SU-DHL-6 (cell line): ENCODE results near the gene AGAP1.

Experiments
- H2AFZ ChIP-seq: fragments of 200-600 bp; sonication (generic); 2 replicates; pipeline ENCODE4 v1.6.1; 2014; ENCODE audit warnings: low read depth, mild to moderate bottlenecking, moderate library complexity, mixed read lengths, antibody characterized with exemption, low read length; ENCODE audit not compliant: severe bottlenecking
- H3F3A ChIP-seq: fragments of 200-600 bp; shearing (Covaris generic); 2 replicates; pipeline ENCODE4 v1.6.0; 2016; ENCODE audit warnings: antibody characterized with exemption, mild to moderate bottlenecking; ENCODE audit not compliant: insufficient read depth
- H3K27ac ChIP-seq: fragments of 200-600 bp; sonication (generic); 2 replicates; pipeline ENCODE4 v1.5.1; 2016; ENCODE audit warnings: low read depth, mild to moderate bottlenecking, low read length, moderate library complexity, mixed read lengths
- H3K27me3 ChIP-seq: fragments of 200-600 bp; sonication (generic), shearing (Covaris generic); 2 replicates; pipeline ENCODE4 v1.6.0; 2014; ENCODE audit warnings: mild to moderate bottlenecking, low read length
- H3K36me3 ChIP-seq: fragments of 200-600 bp; sonication (generic); 2 replicates; pipeline ENCODE4 v1.6.1; 2014; ENCODE audit warnings: mild to moderate bottlenecking, low read length, mixed read lengths
- H3K4me2 ChIP-seq: fragments of 300-600, 200-600 bp; shearing (Covaris generic), sonication (generic); 2 replicates; pipeline ENCODE4 v1.6.0; 2014; ENCODE audit warnings: low read length, low read depth, mild to moderate bottlenecking; ENCODE audit not compliant: poor library complexity, severe bottlenecking
- H3K4me3 ChIP-seq: fragments of 200-600 bp; sonication (generic); 2 replicates; pipeline ENCODE4 v1.5.1; 2014; ENCODE audit warnings: antibody characterized with exemption, low read length, mild to moderate bottlenecking, mixed read lengths; ENCODE audit not compliant: insufficient read depth, poor library complexity, severe bottlenecking
- H3K79me2 ChIP-seq: fragments of 200-600 bp; sonication (generic); 2 replicates; pipeline ENCODE4 v1.6.1; 2014; ENCODE audit warnings: mild to moderate bottlenecking, low read length, moderate library complexity; ENCODE audit not compliant: insufficient read depth
- H3K9ac ChIP-seq: fragments of 200-600 bp; sonication (generic); 2 replicates; pipeline ENCODE4 v1.7.0; 2014; ENCODE audit warnings: mild to moderate bottlenecking, low read length
- H3K9me2 ChIP-seq: fragments of 200-600 bp; sonication (generic); replicated peaks from 2 replicates; pipeline ENCODE4 v1.6.1; 2014; ENCODE audit warnings: low read length; ENCODE audit not compliant: insufficient read depth
- H3K9me3 ChIP-seq: fragments of 200-600 bp; sonication (generic); 2 replicates; pipeline ENCODE4 v1.6.1; 2014; ENCODE audit warnings: low read length, mixed read lengths; ENCODE audit not compliant: insufficient read depth
- H4K20me1 ChIP-seq: fragments of 200-600 bp; sonication (generic); 2 replicates; pipeline ENCODE4 v1.6.1; 2014; ENCODE audit warnings: low read depth, mild to moderate bottlenecking, antibody characterized with exemption, low read length, moderate library complexity, mixed read lengths
- CTCF ChIP-seq: fragments of 200-600 bp; sonication (generic); IDR thresholded peaks from one replicate; pipeline ENCODE4 v1.5.1; 2017; ENCODE audit warnings: antibody characterized with exemption, mild to moderate bottlenecking, low read length, moderate library complexity; ENCODE audit not compliant: insufficient read depth, poor library complexity, severe bottlenecking
- EZH2phosphoT487 ChIP-seq: fragments of 200-600 bp; sonication (generic), shearing (Covaris generic); conservative IDR thresholded peaks from 2 replicates; pipeline ENCODE4 v1.6.1; 2018; ENCODE audit warnings: mild to moderate bottlenecking, antibody characterized with exemption, low read length, moderate library complexity, mixed read lengths

Gene AGAP1

DNA sequence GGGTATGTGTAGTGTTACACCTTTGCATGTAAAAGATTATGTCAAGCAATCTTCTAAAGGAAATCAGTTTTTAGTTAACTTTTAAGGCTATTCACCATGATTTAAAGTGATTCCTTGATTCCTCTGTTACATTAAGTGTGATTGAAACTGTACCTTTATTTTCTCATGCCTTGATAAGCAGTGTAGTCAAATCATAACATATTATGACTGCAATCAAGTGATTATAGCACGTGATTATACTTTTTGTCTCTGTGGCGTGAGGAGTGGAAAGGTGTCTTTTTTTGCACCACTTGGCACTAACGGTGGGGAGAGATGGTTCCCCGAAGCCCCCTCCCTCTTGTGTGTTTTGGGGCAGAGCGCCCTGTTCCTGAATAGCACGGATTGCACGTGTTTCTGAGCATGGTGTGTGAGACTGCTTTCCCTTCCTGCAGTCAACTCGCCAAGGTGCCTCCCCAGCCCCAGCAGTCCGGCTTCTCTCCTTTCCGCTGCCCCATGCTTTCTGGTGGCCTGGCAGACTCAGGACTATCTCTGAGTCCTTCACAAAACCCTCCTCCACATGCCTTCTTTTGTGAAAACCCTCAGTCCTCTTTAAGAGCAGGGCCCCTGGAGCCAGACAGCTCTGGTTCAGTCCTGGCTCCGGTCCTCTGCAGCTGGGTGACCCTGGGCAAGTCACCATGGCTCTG is 68.4 kb downstream of the AGAP1 start:
- no peaks in the 10 kb centered on the region for H3F3A ChIP-seq
- TF ChIP-seq EZH2phosphoT487, result no peak
- TF ChIP-seq CTCF, result no peak

GRCh38 chr2:235563056-235563910 is 69.4 kb downstream of the AGAP1 start:
- no peak overlapping the region for H3K4me2 ChIP-seq
- H3F3A ChIP-seq, result no peaks in the 10 kb centered on the region
- no peaks in the 10 kb centered on the region for H3K27me3 ChIP-seq
- H3K9me3 ChIP-seq, result no peaks in the 10 kb centered on the region
- H3K36me3 ChIP-seq, result no peaks in the 10 kb centered on the region
- no peak for TF ChIP-seq EZH2phosphoT487
- TF ChIP-seq CTCF, result no peak
- H3K79me2 ChIP-seq, result no peaks in the 10 kb centered on the region
- H3K9ac ChIP-seq, result no peak overlapping the region
- no peak overlapping the region for H3K27ac ChIP-seq
- no peak overlapping the region for H2AFZ ChIP-seq
- H3K9me2 ChIP-seq, result no peaks in the 10 kb centered on the region
- no peak overlapping the region for H3K4me3 ChIP-seq
- H4K20me1 ChIP-seq, result no peaks in the 10 kb centered on the region

More for the DNA sequence above, 68.4 kb downstream of the AGAP1 start:
- Histone ChIP-seq H3K36me3 (no peaks in the 10 kb centered on the region), H3K9ac (no peak overlapping the region), H3K4me2 (no peak overlapping the region), H3K27ac (no peak overlapping the region), H3K9me2 (no peaks in the 10 kb centered on the region), H3K27me3 (no peaks in the 10 kb centered on the region), H4K20me1 (no peaks in the 10 kb centered on the region), H3K4me3 (no peak overlapping the region), H3K9me3 (no peaks in the 10 kb centered on the region), H3K79me2 (no peaks in the 10 kb centered on the region), H2AFZ (no peak overlapping the region)

- Histone ChIP-seq H3K27ac (no peak overlapping the region), H3K27me3 (no peaks in the 10 kb centered on the region), H3K9me2 (no peaks in the 10 kb centered on the region), H4K20me1 (no peaks in the 10 kb centered on the region), H3K4me2 (no peak overlapping the region), H3K9me3 (no peaks in the 10 kb centered on the region), H3K9ac (no peak overlapping the region), H3K4me3 (no peak overlapping the region), H3K36me3 (no peaks in the 10 kb centered on the region), H2AFZ (no peak overlapping the region), H3F3A (no peaks in the 10 kb centered on the region), H3K79me2 (no peaks in the 10 kb centered on the region)
- TF ChIP-seq CTCF, result no peak
- TF ChIP-seq EZH2phosphoT487, result no peak
Observed at GRCh38 chr2:235564066-235564465, 70.2 kb downstream of the AGAP1 start.
